ENCODE data around the gene RXRA.

The RXRA gene

GRCh38 chr9:134406366-134407120 is 80.3 kb downstream of the RXRA start:
- no peak for DNase-seq (ENCODE audit: low read depth)
- no peak for TF ChIP-seq CTCF (IDR thresholded peaks at IDR 0.05; ENCODE audit: low read depth, low read length, missing control alignments)
- H3K4me3 ChIP-seq (ENCODE audit: low read depth, low read length): no peak overlapping the region
- in situ Hi-C loops (cut with HindIII; ENCODE audit: low sequenced_read_pairs): loop anchor here (10.0 kb wide), 1 partner anchor 92 kb away; no protein-coding TSS in a partner anchor

- H3K4me3 ChIP-seq (ENCODE audit: low read depth, low read length): peak overlapping the region; percentile 9
- TF ChIP-seq CTCF (IDR thresholded peaks at IDR 0.05; ENCODE audit: low read depth, low read length, missing control alignments): no peak
- DNase-seq (ENCODE audit: low read depth): peak; percentile 58
- in situ Hi-C loops (cut with HindIII; ENCODE audit: low sequenced_read_pairs): loop anchor here (10.0 kb wide), 1 partner anchor 92 kb away; no protein-coding TSS in a partner anchor
Measured at GRCh38 chr9:134407121-134407779, 81.0 kb downstream of the RXRA start.

- H3K4me3 ChIP-seq (ENCODE audit: low read depth, low read length): no peak overlapping the region
Measured at GRCh38 chr9:134408389-134408788, 82.1 kb downstream of the RXRA start.

GRCh38 chr9:134408939-134409737 is 82.9 kb downstream of the RXRA start:
- H3K4me3 ChIP-seq (ENCODE audit: low read depth, low read length): no peak overlapping the region
- DNase-seq (ENCODE audit: low read depth): no peak
- TF ChIP-seq CTCF (IDR thresholded peaks at IDR 0.05; ENCODE audit: low read depth, low read length, missing control alignments): no peak
- in situ Hi-C loops (cut with HindIII; ENCODE audit: low sequenced_read_pairs): loop anchor here (10.0 kb wide), 1 partner anchor 94 kb away; no protein-coding TSS in a partner anchor

More at GRCh38 chr9:134408389-134408788, 82.1 kb downstream of the RXRA start:
- TF ChIP-seq CTCF (IDR thresholded peaks at IDR 0.05; ENCODE audit: low read depth, low read length, missing control alignments): no peak
- in situ Hi-C loops (cut with HindIII; ENCODE audit: low sequenced_read_pairs): loop anchor here (10.0 kb wide), 1 partner anchor 94 kb away; no protein-coding TSS in a partner anchor
- no peak for DNase-seq (ENCODE audit: low read depth)

DNA sequence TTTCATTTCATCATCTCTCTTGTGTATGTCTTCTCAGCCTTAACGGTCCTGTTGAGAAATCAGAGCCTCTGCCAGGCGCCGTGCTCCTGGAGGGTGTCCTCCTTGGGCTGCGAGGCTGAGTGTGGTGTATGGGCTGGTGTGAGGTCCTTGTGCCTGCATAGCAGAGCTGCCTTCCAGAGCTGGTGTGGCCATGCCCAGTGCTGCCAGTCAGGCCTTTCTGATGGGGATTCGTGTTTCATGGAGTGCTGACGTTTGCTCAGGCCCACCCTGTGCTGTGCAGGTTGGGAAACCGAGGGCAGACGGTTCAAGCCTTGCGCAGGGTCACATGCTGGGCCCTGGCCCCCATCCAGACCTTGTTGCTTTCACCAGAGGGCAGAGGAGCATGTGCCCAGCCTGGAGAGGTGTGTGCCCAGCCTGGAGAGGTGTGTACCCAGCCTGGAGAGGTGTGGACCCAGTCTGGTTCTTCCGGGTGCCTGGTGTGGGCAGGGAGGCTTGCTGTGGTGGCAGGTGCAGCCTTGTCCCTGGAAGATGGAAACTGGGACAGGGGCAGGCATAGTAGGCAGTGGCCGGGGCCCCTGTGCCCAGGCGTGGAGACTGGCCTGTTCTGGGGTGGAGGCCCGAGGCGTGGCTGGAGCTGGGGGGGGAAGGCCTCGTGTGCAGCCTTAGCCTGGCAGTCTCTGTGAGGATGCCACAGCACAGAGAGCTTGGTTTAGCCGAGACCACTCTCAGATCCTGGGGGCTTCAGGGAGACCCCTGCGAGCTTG is 84.0 kb downstream of the RXRA start:
- in situ Hi-C loops (cut with HindIII; ENCODE audit: low sequenced_read_pairs): no loop called here

More for the DNA sequence above, 84.0 kb downstream of the RXRA start:
- no peak overlapping the region for H3K4me3 ChIP-seq (ENCODE audit: low read depth, low read length)
- TF ChIP-seq CTCF (IDR thresholded peaks at IDR 0.05; ENCODE audit: low read depth, low read length, missing control alignments): no peak
- DNase-seq (ENCODE audit: low read depth): no peak

Measured in astrocyte of the cerebellum (primary cell).